GM12878 (cell line): ENCODE data around the gene NPIPB8. TPM values are rescaled to one million over a fixed set of nuclear protein-coding genes. Genes with fewer than 3 reads are reported as not detected.
A peak's percentile ranks its signal among the peaks of the same experiment; 100 is the strongest.
"Not testable (repeated sequence)": the region's sequence is repeated elsewhere in the genome, so short reads cannot be mapped to it uniquely, and the experiment has no call there.

Experiments
- ATAC-seq: fragments of 200-7000 bp; cut with Tn5 transposase; 3 replicates; pipeline ENCODE4 v1.9.1; 2020; ENCODE audit warnings: mild to moderate bottlenecking, moderate library complexity
- Bru-seq: library from RNA; stranded (reverse); fragments of 400-500 nt; gene quantifications from one replicate; lab custom pipeline; 2021; lab: Mats Ljungman, UMichigan
- BruChase-seq, 2 experiments: library from RNA; stranded (reverse); fragments of 400-500 nt; gene quantifications; one replicate each; lab custom pipeline; 2021; lab: Mats Ljungman, UMichigan
- BruUV-seq: library from RNA; stranded (reverse); fragments of 400-500 nt; replicated peaks from 2 replicates; lab custom pipeline; 2021; lab: Mats Ljungman, UMichigan
- CTCF ChIA-PET: fragments of 300-600 bp; sonication (Branson Sonifier 250); formaldehyde crosslinking; extraction: SDS; loops from one replicate; lab custom pipeline; 2021; ENCODE audit warnings: inconsistent platforms; lab: Yijun Ruan, JAX
- POLR2A ChIA-PET: fragments of 350-600 bp; formaldehyde crosslinking; extraction: SDS; loops from one replicate; lab custom pipeline; 2021; ENCODE audit warnings: inconsistent platforms; lab: Charles Lee
- RAD21 ChIA-PET: fragments of 300-600 bp; sonication (Branson Sonifier 250); formaldehyde crosslinking; loops from one replicate; lab custom pipeline; 2023; ENCODE audit warnings: antibody characterized with exemption; ENCODE audit not compliant: unreplicated experiment; lab: Charles Lee
- SMC1A ChIA-PET: fragments of 300-600 bp; sonication (Branson Sonifier 250); formaldehyde crosslinking; loops from one replicate; lab custom pipeline; 2023; ENCODE audit not compliant: unreplicated experiment, uncharacterized antibody; lab: Charles Lee
- DNase-seq: peaks from one replicate; pipeline ENCODE4 v3.0.0-alpha.2; 2011; ENCODE audit warnings: low read depth, low spot score
- FAIRE-seq: peaks from 3 replicates; lab custom pipeline; 2011; peaks lifted over from hg19 to GRCh38; lab: Jason Lieb, UNC
- H2AFZ ChIP-seq: 2 replicates; pipeline ENCODE4 v1.6.0; 2011; ENCODE audit warnings: low read depth, low read length, control low read depth; ENCODE audit not compliant: control insufficient read depth
- H3K27ac ChIP-seq: 2 replicates; pipeline ENCODE4 v1.5.1; 2011; ENCODE audit warnings: control low read depth; ENCODE audit not compliant: control insufficient read depth, insufficient read depth
- H3K27me3 ChIP-seq, 2 experiments: replicated peaks in 1 of 2; 2 replicates each; pipeline versions ENCODE4 v1.6.0 to v1.6.1; 2011; ENCODE audit warnings: low read length in 1 of 2; ENCODE audit not compliant: control insufficient read depth in 2 of 2, insufficient read depth in 2 of 2
- H3K36me3 ChIP-seq, 2 experiments: 2 replicates each; pipeline ENCODE4 v1.5.1; 2011; ENCODE audit warnings: low read length in 1 of 2; ENCODE audit not compliant: control insufficient read depth in 2 of 2, insufficient read depth in 2 of 2
- H3K4me1 ChIP-seq: 2 replicates; pipeline ENCODE4 v1.6.1; 2011; ENCODE audit warnings: mild to moderate bottlenecking, low read length, moderate library complexity, mixed read lengths; ENCODE audit not compliant: control insufficient read depth, insufficient read depth
- H3K4me2 ChIP-seq: 2 replicates; pipeline ENCODE4 v1.6.0; 2011; ENCODE audit warnings: control low read depth; ENCODE audit not compliant: control insufficient read depth, insufficient read depth
- H3K4me3 ChIP-seq: fragments of 200-600 bp; sonication (generic); 2 replicates; pipeline ENCODE4 v1.5.1; 2016
- H3K79me2 ChIP-seq: 2 replicates; pipeline ENCODE4 v1.6.0; 2011; ENCODE audit warnings: low read length; ENCODE audit not compliant: control insufficient read depth, insufficient read depth
- H3K9ac ChIP-seq: 2 replicates; pipeline ENCODE4 v1.8.0; 2011; ENCODE audit warnings: low read length, control low read depth, mixed read lengths; ENCODE audit not compliant: control insufficient read depth, insufficient read depth
- H3K9me3 ChIP-seq: replicated peaks from 3 replicates; pipeline ENCODE4 v1.5.1; 2011; ENCODE audit warnings: mild to moderate bottlenecking, low read length; ENCODE audit not compliant: control insufficient read depth, insufficient read depth
- H4K20me1 ChIP-seq: 2 replicates; pipeline ENCODE4 v1.6.0; 2011; ENCODE audit not compliant: control insufficient read depth, insufficient read depth
- JUND ChIP-seq: IDR thresholded peaks from 2 replicates; pipeline ENCODE4 v1.6.1; 2012; ENCODE audit warnings: low read depth, mild to moderate bottlenecking, low read length, improper control_type of control experiment, moderate library complexity
- WGBS: methylation state at CpG from one replicate; pipeline ENCODE4 v1.1.6; 2016; ENCODE audit warnings: low lambda C conversion rate; ENCODE audit not compliant: insufficient replicate concordance, insufficient coverage; ENCODE audit errors: missing lambda C conversion rate; 5-methylcytosine and 5-hydroxymethylcytosine counted together
- in situ Hi-C: fragments of 300-500 bp; cut with MboI; formaldehyde crosslinking; loops from 9 replicates; pipeline ENCODE4 v1.14.3; 2018; ENCODE audit warnings: mixed read lengths
- intact Hi-C: fragments of 100-400 bp; cut with micrococcal nuclease; formaldehyde crosslinking; loops from one replicate; pipeline ENCODE4 v1.14.2; 2022; ENCODE audit not compliant: unreplicated experiment
- long read RNA-seq, 2 experiments: library from polyadenylated mRNA; unstranded; transcript quantifications; one replicate each; pipeline ENCODE4 v2.0.0, GENCODE V29; 2019 to 2020
- polyA minus RNA-seq, 3 experiments: library from RNA; depleted of rRNA, polyadenylated mRNA; stranded (reverse); fragments of >200 nt; gene quantifications; 2 replicates each; pipeline ENCODE4 v1.2.3, GENCODE V29; 2011
- polyA plus RNA-seq, 11 experiments: library from polyadenylated mRNA; depleted of rRNA in 4 of 11; unstranded in 6 of 11; stranded (reverse) in 5 of 11; fragments of >200 nt; fragmentation: Nextera tagmentation in 4 of 11; fragmentation: Illumina TruSeq in 1 of 11; extraction: Ambion mirVana in 4 of 11; extraction: Trizol in 1 of 11; gene quantifications; 1 replicate in 1 of 11; 2 replicates in 10 of 11; pipeline versions ENCODE4 v1.2.1 to v1.2.3, GENCODE V29; 2011 to 2016; ENCODE audit warnings: inconsistent platforms in 2 of 11, missing spikeins in 2 of 11, low read depth in 1 of 11
- total RNA-seq, 4 experiments: library from RNA; depleted of rRNA in 3 of 4; stranded (reverse); fragments of >200 nt in 3 of 4; fragmentation: Illumina TruSeq in 1 of 4; extraction: Trizol in 1 of 4; gene quantifications; 2 replicates each; pipeline versions ENCODE4 v1.2.1 to v1.2.3, GENCODE V29; 2013 to 2021

The NPIPB8 gene
- 2.8 and 3.4 TPM in 2 replicates for total RNA-seq (2013; cell fraction: nucleolus; rRNA removed)
- total RNA-seq (2014; rRNA removed) (0.33 and 0.62 TPM in 2 replicates), total RNA-seq (2014; rRNA removed; fragmentation: Illumina TruSeq; extraction: Trizol) (0.18 TPM in 1 of 2 replicates, not detected in the other), total RNA-seq (2021) (0.56 TPM in 1 of 2 replicates, not detected in the other), polyA plus RNA-seq (2011; rRNA removed) (0.78 and 1.2 TPM in 2 replicates), polyA plus RNA-seq (2014; fragmentation: Illumina TruSeq; extraction: Trizol) (0.03 TPM in 1 of 2 replicates, not detected in the other), polyA plus RNA-seq (2014; fragmentation: Nextera tagmentation; extraction: Ambion mirVana) (not detected), polyA plus RNA-seq (2014; rRNA removed) (0.37 TPM in 1 of 2 replicates, not detected in the other), polyA plus RNA-seq (2016; fragmentation: Nextera tagmentation; extraction: Ambion mirVana) (not detected), polyA minus RNA-seq (2011; rRNA and poly(A)+ RNA removed) (1.4 TPM in 1 of 2 replicates, not detected in the other), Bru-seq, nascent RNA (percentile 22 among the genes with signal in this experiment), BruChase-seq, experiment 1, labeled RNA remaining after a 6-hour chase (percentile 32 among the genes with signal in this experiment), BruChase-seq, experiment 2, labeled RNA remaining after a 2-hour chase (percentile 25 among the genes with signal in this experiment)
- polyA plus RNA-seq (2011; ENCODE audit: low read depth) = 0.41 TPM
- not detected in 2 replicates for polyA plus RNA-seq (2011; cell fraction: cytosol; rRNA removed)
- polyA plus RNA-seq (2011; cell fraction: nucleus; rRNA removed) = 2.1 and 3.0 TPM in 2 replicates
- polyA plus RNA-seq (2012) = 0.17 TPM in 1 of 2 replicates, not detected in the other
- not detected in 2 replicates for polyA minus RNA-seq (2011; cell fraction: cytosol; rRNA and poly(A)+ RNA removed)
- 0.73 TPM in 1 of 2 replicates, not detected in the other for polyA minus RNA-seq (2011; cell fraction: nucleus; rRNA and poly(A)+ RNA removed)
- long read RNA-seq, experiment 1 = 0 reads
- long read RNA-seq, experiment 2 = 0 reads

- BruUV-seq, H3K36me3 ChIP-seq, H3K4me2 ChIP-seq, ATAC-seq, H3K27ac ChIP-seq, FAIRE-seq, POLR2A ChIA-PET, H3K4me3 ChIP-seq, H3K79me2 ChIP-seq, SMC1A ChIA-PET, RAD21 ChIA-PET, H3K9ac ChIP-seq, H3K4me1 ChIP-seq, DNase-seq, intact Hi-C loops, H2AFZ ChIP-seq, in situ Hi-C loops, CTCF ChIA-PET, H3K27me3 ChIP-seq, H3K9me3 ChIP-seq, H4K20me1 ChIP-seq: not testable (repeated sequence)
- no CpG with 5 or more reads among the region's 1 CpG for WGBS
These were observed at the start of gene NPIPB8 for GRCh38 chr16:28637765-28638164. NPIPB8 (plus strand) TSS chr16:28638065; CDS start chr16:28638361, 296 bp downstream.

DNA sequence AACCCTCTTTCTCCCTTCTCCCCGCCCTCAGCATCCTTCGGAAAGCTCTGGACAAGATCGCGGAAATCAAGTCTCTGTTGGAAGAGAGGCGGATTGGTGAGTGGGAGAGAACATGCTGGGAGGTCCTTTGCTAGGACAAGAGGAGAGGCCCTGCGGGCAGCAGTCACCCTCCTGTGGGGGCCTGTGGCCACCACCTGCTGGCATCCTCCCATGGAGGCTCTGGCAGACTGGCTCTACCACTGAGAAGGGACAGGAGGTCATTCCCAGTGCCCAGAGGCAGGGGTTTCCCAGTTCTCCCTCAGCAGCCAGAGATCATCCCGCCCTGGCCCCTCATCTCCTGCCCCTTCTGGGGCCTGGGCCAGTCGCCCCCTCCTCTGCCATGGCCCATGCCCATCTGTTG is 48.8 kb upstream of the NPIPB8 start:
- POLR2A ChIA-PET = no interaction called here
- Histone ChIP-seq H3K79me2 (no peaks in the 10 kb centered on the region), H3K27me3 (no peaks in the 10 kb centered on the region), H3K9me3 (no peaks in the 10 kb centered on the region), H3K4me2 (no peak overlapping the region), H3K36me3 (peaks cover 8 to 16% of the 10 kb centered on the region in 2 experiments; a peak in 3 of 4 replicates), H3K9ac (no peak overlapping the region), H2AFZ (no peak overlapping the region), H4K20me1 (no peaks in the 10 kb centered on the region), H3K4me3 (no peak overlapping the region), H3K4me1 (no peaks in the 10 kb centered on the region; the same call in 1 of the 2 replicates), H3K27ac (no peak overlapping the region)
- 68% methylated on average over 8 of the region's 8 CpGs for WGBS
- BruUV-seq = no TSS peak
- no peak for TF ChIP-seq JUND
- in situ Hi-C loops (no loop called here), intact Hi-C loops (no loop called here)
- ATAC-seq = no peak
- SMC1A ChIA-PET = no interaction called here
- CTCF ChIA-PET = no interaction called here
- DNase-seq = no peak
- FAIRE-seq = no peak
- RAD21 ChIA-PET = no interaction called here
